Measurements from ENCODE around the gene TBL3.
"Not testable (repeated sequence)": the region's sequence is repeated elsewhere in the genome, so short reads cannot be mapped to it uniquely, and the experiment has no call there.

TBL3 gene

GRCh38 chr16:1959269-1960039 is 12.4 kb upstream of the TBL3 start, which contains the start of gene NDUFB10:
Gene NDUFB10, plus strand, starts transcription at chr16:1959538. Its CDS starts 87 bp downstream, at chr16:1959625.
- Histone ChIP-seq H3K4me2 (ENCODE audit: low read depth, low read length) (peak within 1 kb of the TSS; percentile 92), H3K36me3 (replicated peaks; ENCODE audit: insufficient read depth, low read length) (peaks cover 17% of the 10 kb centered on the region), H3K79me2 (ENCODE audit: low read length) (peaks cover 29% of the 10 kb centered on the region), H3K4me1 (ENCODE audit: low read length) (peaks cover 15% of the 10 kb centered on the region), H3K9me3 (replicated peaks; ENCODE audit: insufficient read depth, low read length) (no peaks in the 10 kb centered on the region), H3F3A (ENCODE audit: insufficient read depth, low read length) (peaks cover 36% of the 10 kb centered on the region), H4K20me1 (ENCODE audit: insufficient read depth, low read length) (no peaks in the 10 kb centered on the region), H3K27me3 (replicated peaks; ENCODE audit: insufficient read depth, low read length) (peaks cover 8% of the 10 kb centered on the region), H3K4me3 (ENCODE audit: low read length) (peak within 1 kb of the TSS; percentile 88), H3K9me2 (replicated peaks; ENCODE audit: insufficient read depth, low read length) (no peaks in the 10 kb centered on the region), H3K9ac (ENCODE audit: low read length) (peak within 1 kb of the TSS; percentile 91), H2AFZ (ENCODE audit: low read length) (peak within 1 kb of the TSS; percentile 81), H3K27ac (ENCODE audit: low read length) (no peak within 1 kb of the TSS)
- TF ChIP-seq CTCF (IDR thresholded peaks at IDR 0.05; ENCODE audit: low read length) (peak; percentile 80), EZH2phosphoT487 (IDR thresholded peaks at IDR 0.05; ENCODE audit: low read length) (no peak)
- peak; percentile 92 for DNase-seq

GRCh38 chr16:1960665-1961630 is 10.9 kb upstream of the TBL3 start:
- Histone ChIP-seq H3K9me2 (replicated peaks; ENCODE audit: insufficient read depth, low read length) (no peaks in the 10 kb centered on the region), H3F3A (ENCODE audit: insufficient read depth, low read length) (peaks cover 40% of the 10 kb centered on the region), H3K36me3 (replicated peaks; ENCODE audit: insufficient read depth, low read length) (peaks cover 17% of the 10 kb centered on the region), H3K4me2 (ENCODE audit: low read depth, low read length) (peak overlapping the region; percentile 92; the same call in 1 of the 2 replicates), H3K79me2 (ENCODE audit: low read length) (peaks cover 42% of the 10 kb centered on the region), H4K20me1 (ENCODE audit: insufficient read depth, low read length) (no peaks in the 10 kb centered on the region), H3K4me1 (ENCODE audit: low read length) (peaks cover 15% of the 10 kb centered on the region), H3K9me3 (replicated peaks; ENCODE audit: insufficient read depth, low read length) (no peaks in the 10 kb centered on the region), H3K9ac (ENCODE audit: low read length) (no peak overlapping the region), H3K27ac (ENCODE audit: low read length) (no peak overlapping the region), H2AFZ (ENCODE audit: low read length) (no peak overlapping the region), H3K27me3 (replicated peaks; ENCODE audit: insufficient read depth, low read length) (no peaks in the 10 kb centered on the region), H3K4me3 (ENCODE audit: low read length) (peak overlapping the region; percentile 88)
- DNase-seq = no peak
- TF ChIP-seq EZH2phosphoT487 (IDR thresholded peaks at IDR 0.05; ENCODE audit: low read length) = no peak
- TF ChIP-seq CTCF (IDR thresholded peaks at IDR 0.05; ENCODE audit: low read length) = no peak
- no peak for TF ChIP-seq EZH2 (optimal IDR thresholded peaks at IDR 0.05; ENCODE audit: low read depth, low read length)

DNA sequence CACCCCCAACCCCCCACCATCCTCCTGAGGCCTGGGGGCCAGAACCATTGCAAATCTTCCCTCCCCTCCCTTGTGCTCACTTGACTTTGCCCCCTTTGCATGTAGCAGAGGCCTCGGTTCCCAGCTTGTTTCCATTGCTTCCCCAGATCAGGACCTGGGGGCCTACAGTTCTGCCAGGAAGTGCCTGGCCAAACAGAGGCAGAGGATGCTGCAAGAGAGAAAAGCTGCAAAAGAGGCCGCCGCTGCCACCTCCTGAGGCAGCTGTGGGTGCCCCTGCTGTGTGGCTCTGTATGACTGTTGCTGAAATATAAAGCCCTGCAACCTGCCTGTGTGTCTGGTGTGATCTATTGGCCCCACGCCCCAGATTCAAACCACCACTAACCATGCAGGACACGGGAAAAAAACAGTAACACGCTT is 10.2 kb upstream of the TBL3 start:
- Histone ChIP-seq H3K79me2 (ENCODE audit: low read length) (peaks cover 43% of the 10 kb centered on the region), H3K27ac (ENCODE audit: low read length) (no peak overlapping the region), H3K4me3 (ENCODE audit: low read length) (no peak overlapping the region), H3F3A (ENCODE audit: insufficient read depth, low read length) (peaks cover 40% of the 10 kb centered on the region), H3K9me2 (replicated peaks; ENCODE audit: insufficient read depth, low read length) (no peaks in the 10 kb centered on the region), H3K4me2 (ENCODE audit: low read depth, low read length) (no peak overlapping the region), H3K9me3 (replicated peaks; ENCODE audit: insufficient read depth, low read length) (no peaks in the 10 kb centered on the region), H3K27me3 (replicated peaks; ENCODE audit: insufficient read depth, low read length) (no peaks in the 10 kb centered on the region), H3K4me1 (ENCODE audit: low read length) (peaks cover 15% of the 10 kb centered on the region), H2AFZ (ENCODE audit: low read length) (no peak overlapping the region), H3K36me3 (replicated peaks; ENCODE audit: insufficient read depth, low read length) (peaks cover 17% of the 10 kb centered on the region), H4K20me1 (ENCODE audit: insufficient read depth, low read length) (no peaks in the 10 kb centered on the region), H3K9ac (ENCODE audit: low read length) (no peak overlapping the region)
- DNase-seq = no peak
- TF ChIP-seq EZH2phosphoT487 (IDR thresholded peaks at IDR 0.05; ENCODE audit: low read length) = no peak
- no peak for TF ChIP-seq EZH2 (optimal IDR thresholded peaks at IDR 0.05; ENCODE audit: low read depth, low read length)
- TF ChIP-seq CTCF (IDR thresholded peaks at IDR 0.05; ENCODE audit: low read length) = no peak

DNA sequence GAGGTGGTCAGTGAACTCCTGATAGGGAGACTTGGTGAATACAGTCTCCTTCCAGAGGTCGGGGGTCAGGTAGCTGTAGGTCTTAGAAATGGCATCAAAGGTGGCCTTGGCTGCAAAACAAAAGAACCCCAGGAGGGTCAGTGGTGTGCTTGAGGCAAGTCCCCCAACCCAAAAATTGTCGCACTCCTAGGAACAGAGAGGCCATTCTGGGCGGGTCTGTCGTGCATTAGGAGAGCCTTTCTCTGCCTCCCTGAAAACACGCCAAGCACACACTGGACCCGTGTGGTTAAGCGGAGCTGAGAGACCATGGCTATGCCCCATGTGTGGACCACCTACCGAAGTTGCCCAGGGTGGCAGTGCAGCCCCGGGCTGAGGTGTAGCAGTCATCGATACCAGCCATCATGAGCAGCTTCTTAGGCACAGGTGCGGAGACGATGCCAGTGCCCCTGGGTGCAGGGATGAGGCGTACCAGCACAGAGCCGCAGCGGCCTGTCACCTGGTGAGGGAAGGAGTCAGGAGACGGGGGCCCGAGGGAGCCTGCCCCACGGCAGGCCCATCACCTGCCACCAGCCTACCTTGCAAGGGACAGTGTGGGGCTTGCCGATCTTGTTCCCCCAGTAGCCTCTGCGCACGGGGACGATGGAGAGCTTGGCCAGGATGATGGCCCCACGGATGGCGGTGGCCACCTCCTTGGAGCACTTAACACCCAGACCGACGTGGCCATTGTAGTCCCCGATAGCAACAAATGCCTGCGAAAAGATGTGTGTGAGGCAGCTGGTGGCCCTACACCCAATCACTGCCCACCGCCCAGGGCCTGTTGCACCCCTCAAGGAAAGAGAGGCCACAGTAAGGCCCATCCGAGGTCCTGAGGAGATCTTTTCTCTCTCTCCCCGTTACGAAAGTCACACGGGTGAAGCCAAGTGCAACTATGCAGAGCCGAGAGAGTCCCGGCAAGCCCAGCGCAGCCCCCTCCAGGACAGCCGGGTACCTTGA is 9.4 kb upstream of the TBL3 start:
- peaks cover 17% of the 10 kb centered on the region for H3K36me3 ChIP-seq (replicated peaks; ENCODE audit: insufficient read depth, low read length)
- not testable (repeated sequence) for H2AFZ ChIP-seq (ENCODE audit: low read length); H3K9me2 ChIP-seq (replicated peaks; ENCODE audit: insufficient read depth, low read length); H3K9ac ChIP-seq (ENCODE audit: low read length); H3K9me3 ChIP-seq (replicated peaks; ENCODE audit: insufficient read depth, low read length); H3K4me3 ChIP-seq (ENCODE audit: low read length); H3K27ac ChIP-seq (ENCODE audit: low read length); H3K27me3 ChIP-seq (replicated peaks; ENCODE audit: insufficient read depth, low read length); DNase-seq; H4K20me1 ChIP-seq (ENCODE audit: insufficient read depth, low read length); H3K4me2 ChIP-seq (ENCODE audit: low read depth, low read length)
- peaks cover 43% of the 10 kb centered on the region for H3K79me2 ChIP-seq (ENCODE audit: low read length)
- H3K4me1 ChIP-seq (ENCODE audit: low read length) = peaks cover 15% of the 10 kb centered on the region
- peaks cover 40% of the 10 kb centered on the region for H3F3A ChIP-seq (ENCODE audit: insufficient read depth, low read length)

Data from MM.1S (cell line).